IMR-90 (cell line): ENCODE data around the gene BTK. TPM values are rescaled to one million over a fixed set of nuclear protein-coding genes. Genes with fewer than 3 reads are reported as not detected.
A peak's percentile ranks its signal among the peaks of the same experiment; 100 is the strongest.

ENCODE experiments used
- ATAC-seq: fragments of 200-7000 bp; cut with Tn5 transposase; 2 replicates; pipeline ENCODE4 v1.9.1; 2020; ENCODE audit warnings: low read depth, mild to moderate bottlenecking, moderate library complexity
- BruUV-seq: library from RNA; stranded (reverse); fragments of 400-500 nt; replicated peaks from 2 replicates; lab custom pipeline; 2021; lab: Mats Ljungman, UMichigan
- CTCF ChIA-PET: fragments of 300-600 bp; formaldehyde crosslinking; extraction: SDS; loops from one replicate; lab custom pipeline; 2021; ENCODE audit warnings: antibody characterized with exemption; lab: Yijun Ruan, JAX
- POLR2A ChIA-PET: fragments of 300-600 bp; sonication (Branson Sonifier 250); formaldehyde crosslinking; loops from one replicate; lab custom pipeline; 2022; ENCODE audit warnings: antibody characterized with exemption; ENCODE audit not compliant: unreplicated experiment; lab: Charles Lee
- DNase-seq: peaks from one replicate; pipeline ENCODE4 v3.0.0; 2013
- H2AFZ ChIP-seq: replicated peaks from 2 replicates; pipeline ENCODE3; 2013; ENCODE audit warnings: low read length, mild to moderate bottlenecking; ENCODE audit not compliant: poor library complexity
- H2AK5ac ChIP-seq: 2 replicates; pipeline ENCODE4 v1.6.1; 2013; ENCODE audit warnings: low read depth, low read length, inconsistent platforms
- H2AK9ac ChIP-seq: replicated peaks from 2 replicates; pipeline ENCODE3; 2013; ENCODE audit warnings: mild to moderate bottlenecking, low read depth, low read length, moderate library complexity; ENCODE audit not compliant: poor library complexity
- H2BK120ac ChIP-seq: 2 replicates; pipeline ENCODE4 v1.6.1; 2013; ENCODE audit warnings: low read depth, low read length, inconsistent platforms
- H2BK15ac ChIP-seq: 3 replicates; pipeline ENCODE4 v1.6.1; 2013; ENCODE audit warnings: low read depth, low read length, inconsistent platforms
- H2BK20ac ChIP-seq: 2 replicates; pipeline ENCODE4 v1.6.1; 2013; ENCODE audit warnings: low read depth, mild to moderate bottlenecking, inconsistent platforms, low read length, moderate library complexity
- H2BK5ac ChIP-seq: 2 replicates; pipeline ENCODE4 v1.6.1; 2013; ENCODE audit warnings: mild to moderate bottlenecking, low read depth, low read length, inconsistent platforms; ENCODE audit not compliant: poor library complexity, severe bottlenecking
- H3K14ac ChIP-seq: replicated peaks from 2 replicates; pipeline ENCODE4 v1.6.1; 2013; ENCODE audit warnings: low read depth, low read length, inconsistent platforms
- H3K18ac ChIP-seq: 2 replicates; pipeline ENCODE4 v1.6.1; 2013; ENCODE audit warnings: low read depth, low read length, control low read depth
- H3K23ac ChIP-seq: 2 replicates; pipeline ENCODE4 v1.6.1; 2013; ENCODE audit warnings: low read depth, low read length, inconsistent platforms
- H3K27ac ChIP-seq: 2 replicates; pipeline ENCODE4 v1.5.1; 2013; ENCODE audit warnings: mild to moderate bottlenecking, control low read depth, low read length; ENCODE audit not compliant: insufficient read depth
- H3K27me3 ChIP-seq: 2 replicates; pipeline ENCODE4 v1.6.1; 2013; ENCODE audit warnings: low read length; ENCODE audit not compliant: control insufficient read depth, insufficient read depth
- H3K36me3 ChIP-seq: 2 replicates; pipeline ENCODE4 v1.6.1; 2013; ENCODE audit warnings: low read length, mixed read lengths; ENCODE audit not compliant: control insufficient read depth, insufficient read depth
- H3K4ac ChIP-seq: 2 replicates; pipeline ENCODE4 v1.6.1; 2013; ENCODE audit warnings: low read depth, low read length, inconsistent platforms
- H3K4me1 ChIP-seq: 2 replicates; pipeline ENCODE4 v1.6.1; 2013; ENCODE audit warnings: low read length, mixed read lengths; ENCODE audit not compliant: control insufficient read depth, insufficient read depth
- H3K4me2 ChIP-seq: 2 replicates; pipeline ENCODE4 v1.6.1; 2013; ENCODE audit warnings: low read depth, mild to moderate bottlenecking, control low read depth, low read length, moderate library complexity
- H3K4me3 ChIP-seq: 2 replicates; pipeline ENCODE4 v1.5.1; 2013; ENCODE audit warnings: low read depth, mild to moderate bottlenecking, control low read depth, low read length, moderate library complexity; ENCODE audit not compliant: insufficient read depth
- H3K56ac ChIP-seq: 2 replicates; pipeline ENCODE4 v1.6.1; 2013; ENCODE audit warnings: low read length, inconsistent platforms; ENCODE audit not compliant: insufficient read depth; ENCODE audit errors: extremely low read depth
- H3K79me1 ChIP-seq, 2 experiments: 2 replicates each; pipeline ENCODE4 v1.6.1; 2013; ENCODE audit warnings: low read length in 2 of 2, inconsistent platforms in 1 of 2, low read depth in 1 of 2
- H3K9ac ChIP-seq: 2 replicates; pipeline ENCODE4 v1.6.1; 2013; ENCODE audit warnings: low read depth, low read length, control low read depth
- H3K9me1 ChIP-seq: 2 replicates; pipeline ENCODE4 v1.6.1; 2013; ENCODE audit warnings: low read length, inconsistent platforms; ENCODE audit not compliant: insufficient read depth
- H3K9me3 ChIP-seq: 2 replicates; pipeline ENCODE4 v1.6.1; 2013; ENCODE audit warnings: low read length; ENCODE audit not compliant: control insufficient read depth, insufficient read depth
- H4K20me1 ChIP-seq: 2 replicates; pipeline ENCODE4 v1.6.1; 2013; ENCODE audit warnings: low read length, inconsistent platforms; ENCODE audit not compliant: insufficient read depth
- H4K5ac ChIP-seq: 2 replicates; pipeline ENCODE4 v1.6.1; 2013; ENCODE audit warnings: mild to moderate bottlenecking, low read depth, low read length, control low read depth
- H4K8ac ChIP-seq, 2 experiments: 2 replicates each; pipeline ENCODE4 v1.6.1; 2013; ENCODE audit warnings: low read depth in 2 of 2, low read length in 2 of 2, control low read depth in 1 of 2, inconsistent platforms in 1 of 2
- H4K91ac ChIP-seq: 2 replicates; pipeline ENCODE4 v1.6.1; 2013; ENCODE audit warnings: low read depth, low read length, inconsistent platforms; ENCODE audit not compliant: insufficient read depth
- BHLHE40 ChIP-seq: fragments of 150-350 bp; IDR thresholded peaks from 2 replicates; pipeline ENCODE4 v1.6.1; 2016; ENCODE audit warnings: mild to moderate bottlenecking, low read depth, low read length
- CEBPB ChIP-seq: IDR thresholded peaks from 2 replicates; pipeline ENCODE4 v1.6.1; 2012; ENCODE audit warnings: low read depth, low read length, improper control_type of control experiment
- CTCF ChIP-seq: conservative IDR thresholded peaks from 2 replicates; pipeline ENCODE4 v1.5.1; 2012; ENCODE audit warnings: mild to moderate bottlenecking, low read depth, low read length, improper control_type of control experiment
- ELK1 ChIP-seq: fragments of 150-350 bp; IDR thresholded peaks from 2 replicates; pipeline ENCODE4 v1.6.1; 2016; ENCODE audit warnings: low read depth, mild to moderate bottlenecking, low read length, moderate library complexity, borderline replicate concordance
- FOS ChIP-seq: fragments of 150-350 bp; IDR thresholded peaks from 2 replicates; pipeline ENCODE4 v1.6.1; 2016; ENCODE audit warnings: low read depth, low read length
- MAZ ChIP-seq: IDR thresholded peaks from 2 replicates; pipeline ENCODE4 v1.6.1; 2012; ENCODE audit warnings: low read depth, mild to moderate bottlenecking, low read length, improper control_type of control experiment, moderate library complexity, borderline replicate concordance
- MXI1 ChIP-seq: IDR thresholded peaks from 2 replicates; pipeline ENCODE4 v1.6.1; 2012; ENCODE audit warnings: low read depth, mild to moderate bottlenecking, low read length, moderate library complexity, borderline replicate concordance
- POLR2A ChIP-seq: IDR thresholded peaks from 2 replicates; pipeline ENCODE4 v1.6.1; 2012; ENCODE audit warnings: mild to moderate bottlenecking, low read depth, low read length
- RAD21 ChIP-seq: IDR thresholded peaks from 2 replicates; pipeline ENCODE4 v1.6.1; 2012; ENCODE audit warnings: low read length, improper control_type of control experiment
- RCOR1 ChIP-seq: IDR thresholded peaks from 2 replicates; pipeline ENCODE4 v1.6.1; 2012; ENCODE audit warnings: mild to moderate bottlenecking, low read length, improper control_type of control experiment; ENCODE audit not compliant: insufficient replicate concordance
- SMC3 ChIP-seq: fragments of 150-350 bp; IDR thresholded peaks from 2 replicates; pipeline ENCODE4 v1.6.1; 2016; ENCODE audit warnings: low read depth, mild to moderate bottlenecking, antibody characterized with exemption, low read length, moderate library complexity
- USF2 ChIP-seq: fragments of 150-350 bp; IDR thresholded peaks from 2 replicates; pipeline ENCODE4 v1.6.1; 2017; ENCODE audit warnings: mild to moderate bottlenecking, antibody characterized with exemption, low read length, low read depth
- WGBS, 2 experiments: methylation state at CpG; one replicate each; pipeline versions ENCODE4 v1.1.5 to v1.1.7; 2013; ENCODE audit warnings: missing lambda C conversion rate in 2 of 2; ENCODE audit not compliant: insufficient read length in 1 of 2; ENCODE audit errors: extremely low coverage in 2 of 2; 5-methylcytosine and 5-hydroxymethylcytosine counted together
- dilution Hi-C: fragments of 300-500 bp; cut with HindIII; formaldehyde crosslinking; loops from one replicate; pipeline ENCODE4 v1.14.3; 2018; ENCODE audit warnings: low sequenced_read_pairs; ENCODE audit not compliant: unreplicated experiment
- in situ Hi-C: fragments of 300-500 bp; cut with MboI; formaldehyde crosslinking; loops from 3 replicates; pipeline ENCODE4 v1.14.3; 2019; ENCODE audit warnings: low sequenced_read_pairs, inconsistent platforms, mixed read lengths
- intact Hi-C: fragments of 100-400 bp; cut with micrococcal nuclease; formaldehyde crosslinking; loops from 2 replicates; pipeline ENCODE4 v1.10.0; 2022
- polyA plus RNA-seq, 3 experiments: library from polyadenylated mRNA; depleted of rRNA; stranded (reverse); fragments of >200 nt; gene quantifications; 2 replicates each; pipeline ENCODE4 v1.2.3, GENCODE V29; 2012; ENCODE audit warnings: low replicate concordance in 1 of 3
- total RNA-seq: library from RNA; depleted of rRNA; stranded (reverse); fragments of >200 nt; gene quantifications from 2 replicates; pipeline ENCODE4 v1.2.3, GENCODE V29; 2012

Gene BTK
- total and polyA plus RNA-seq, 2 of the 4 experiments (the other 2 are of a cell fraction): not detected

- Histone ChIP-seq H2BK120ac (peak overlapping the region; percentile 84), H3K9me1 (no peaks in the 10 kb centered on the region), H2BK20ac (0 out of 2 replicates have a peak overlapping the region, but pooled peaks have one; percentile 23), H3K18ac (peak overlapping the region; percentile 81), H3K23ac (peak overlapping the region; percentile 89), H2BK15ac (no peak overlapping the region; the same call in 1 of the 3 replicates), H3K79me1 (no peaks in the 10 kb centered on the region; a peak in 1 of 4 replicates), H3K36me3 (no peaks in the 10 kb centered on the region), H3K4me2 (peak overlapping the region; percentile 67), H4K8ac (peak overlapping the region; percentile 97 to 99), H3K9me3 (no peaks in the 10 kb centered on the region), H3K14ac (peak overlapping the region; percentile 94), H2AK5ac (peak overlapping the region; percentile 17; the same call in 1 of the 2 replicates), H3K4me3 (peak overlapping the region; percentile 63), H4K20me1 (no peaks in the 10 kb centered on the region), H3K4me1 (peaks cover 4% of the 10 kb centered on the region; the same call in 1 of the 2 replicates), H2BK5ac (peak overlapping the region; percentile 57), H4K5ac (peak overlapping the region; percentile 96), H3K9ac (peak overlapping the region; percentile 97), H3K4ac (peak overlapping the region; percentile 89), H2AFZ (peak overlapping the region; percentile 92), H3K27ac (peak overlapping the region; percentile 91), H3K27me3 (peaks cover 2% of the 10 kb centered on the region; the same call in 1 of the 2 replicates), H3K56ac (peak overlapping the region; percentile 55), H4K91ac (peak overlapping the region; percentile 90), H2AK9ac (peak overlapping the region; percentile 48)
- dilution Hi-C loops: no loop called here
- in situ Hi-C loops: loop anchor here (5.0 kb wide), 1 partner anchor 379 kb away; no protein-coding TSS in a partner anchor
- POLR2A ChIA-PET: interaction anchor here (0.7 kb wide), 1 partner anchor 149 kb away, joined by 8 read pairs; no protein-coding TSS in a partner anchor
- DNase-seq: no peak
- ATAC-seq: peak; percentile 65
- intact Hi-C loops: loop anchor here (2.0 to 5.0 kb wide), 3 partner anchors 64 to 174 kb away; partner anchors contain the start of gene ARMCX1
- WGBS, 2 experiments: 18% methylated on average over 12 of the region's 56 CpGs; no CpG with 5 or more reads in 1 of the 2 experiments
- CTCF ChIA-PET: interaction anchor here (0.7 kb wide), 1 partner anchor 352 kb away, joined by 4 read pairs; no protein-coding TSS in a partner anchor
- BruUV-seq: no TSS peak
- no peak for TF ChIP-seq MXI1
- TF ChIP-seq CTCF: no peak
- no peak; the same call in 1 of the 2 replicates for TF ChIP-seq POLR2A
- TF ChIP-seq CEBPB: no peak
- no peak for TF ChIP-seq RAD21
- no peak for TF ChIP-seq ELK1
- TF ChIP-seq USF2: no peak
- TF ChIP-seq SMC3: no peak
- no peak for TF ChIP-seq BHLHE40
- TF ChIP-seq FOS: no peak
- no peak for TF ChIP-seq MAZ
- TF ChIP-seq RCOR1: no peak
These were observed 32.2 kb upstream of the BTK start for GRCh38 chrX:101417981-101418841.
